GM18517 (cell line): Measurements from ENCODE around the gene RPL7L1.
A peak's percentile ranks its signal among the peaks of the same experiment; 100 is the strongest.
"Not testable (repeated sequence)": the region's sequence is repeated elsewhere in the genome, so short reads cannot be mapped to it uniquely, and the experiment has no call there.

Source experiments
- ATAC-seq: cut with Tn5 transposase; IDR thresholded peaks from one replicate; pipeline ENCODE4 v1.9.1; 2021; ENCODE audit warnings: mild to moderate bottlenecking, moderate library complexity; ENCODE audit not compliant: unreplicated experiment

Gene RPL7L1

DNA sequence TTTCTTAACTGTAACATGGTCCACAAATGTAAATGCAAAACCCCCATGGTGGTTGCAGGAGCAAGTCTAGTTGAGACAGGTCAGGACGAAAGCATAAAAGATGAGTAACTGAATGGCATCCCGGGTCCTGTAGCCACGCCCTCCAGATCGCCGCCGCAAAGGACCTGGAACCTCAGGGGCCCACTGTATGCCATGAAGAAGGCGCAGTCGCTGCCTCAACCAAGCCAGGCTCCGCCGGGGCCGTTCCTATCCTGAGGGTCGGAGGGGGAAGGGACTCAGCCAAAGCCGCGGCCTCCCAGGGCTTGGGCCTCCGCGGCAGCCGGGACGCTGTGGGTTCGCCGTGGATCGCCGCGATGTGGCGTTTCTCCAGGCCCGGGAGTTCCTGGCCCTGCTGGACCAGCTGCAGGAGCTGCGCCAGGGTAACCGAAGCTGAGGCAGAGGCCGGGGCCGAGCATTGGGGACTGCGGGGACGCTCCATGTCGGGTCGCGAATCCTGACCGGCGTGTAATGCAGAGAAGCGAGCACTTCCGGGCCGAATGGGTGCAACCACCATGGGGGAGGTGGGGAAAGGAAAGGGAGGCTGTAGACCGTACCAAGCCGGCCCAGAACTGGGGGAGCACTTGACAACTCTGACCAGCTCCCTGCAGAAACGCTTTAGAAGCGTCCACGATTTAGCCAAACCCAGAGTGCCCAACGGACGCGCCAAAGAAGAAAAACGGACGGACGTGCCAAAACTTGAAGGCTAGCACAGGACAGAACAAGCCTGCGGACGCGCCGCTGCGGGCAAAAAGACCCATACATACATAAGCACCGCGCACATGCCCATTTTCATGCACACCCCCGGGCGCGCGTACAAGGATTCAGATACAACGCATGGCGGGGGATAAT, 11.1 kb downstream of the RPL7L1 start:
- ATAC-seq: peak; percentile 82

- ATAC-seq: no peak
These were observed 11.8 kb downstream of the RPL7L1 start for GRCh38 chr6:42891199-42891722.

GRCh38 chr6:42894041-42894828, 14.8 kb downstream of the RPL7L1 start:
- ATAC-seq: not testable (repeated sequence)

DNA sequence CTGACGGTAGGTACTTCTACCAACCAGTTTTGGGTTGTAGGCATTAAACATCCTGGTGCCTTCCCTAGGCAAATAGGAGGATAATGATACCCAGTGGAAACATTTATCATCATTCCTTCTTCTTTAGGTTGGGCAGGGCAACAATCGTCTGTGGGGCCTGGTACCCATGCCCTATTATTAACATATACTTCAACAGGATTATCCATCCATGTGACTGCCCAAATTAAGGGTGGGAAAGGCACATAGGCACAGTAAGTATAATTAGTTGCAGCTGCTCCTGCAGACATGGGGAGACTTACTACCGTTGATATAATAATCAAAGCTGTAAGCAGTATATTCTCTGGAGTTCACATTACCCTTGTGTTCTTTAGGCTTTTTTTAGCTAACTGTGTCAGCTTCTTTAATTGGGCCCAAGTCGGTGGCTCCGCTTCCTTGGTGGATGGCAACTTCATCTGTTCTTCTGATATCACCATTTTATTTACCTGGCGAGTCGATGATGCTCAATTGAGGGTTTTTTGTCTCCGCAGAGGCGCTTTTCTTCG, 16.8 kb downstream of the RPL7L1 start:
- no peak for ATAC-seq

DNA sequence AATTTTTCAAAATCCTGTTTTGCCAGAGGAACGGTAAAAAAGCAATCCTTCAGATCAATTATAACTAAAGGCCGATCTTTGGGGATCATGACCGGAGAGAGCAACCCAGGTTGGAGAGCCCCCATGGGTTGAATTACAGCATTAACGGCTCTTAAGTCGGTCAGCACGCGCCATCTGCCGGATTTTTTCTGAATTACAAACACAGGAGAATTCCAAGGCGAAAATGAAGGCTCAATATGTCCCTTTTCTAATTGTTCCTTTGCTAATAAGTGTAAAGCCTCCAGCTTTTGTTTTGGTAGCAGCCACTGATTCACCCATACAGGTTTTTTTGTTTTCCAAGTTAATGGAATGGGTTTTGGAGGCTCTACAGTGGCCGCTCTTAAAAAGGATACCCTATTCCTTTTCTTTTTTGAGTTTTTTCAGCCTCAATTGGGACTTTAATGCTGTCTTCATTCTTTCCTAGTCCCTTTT, 19.5 kb downstream of the RPL7L1 start:
- no peak for ATAC-seq

DNA sequence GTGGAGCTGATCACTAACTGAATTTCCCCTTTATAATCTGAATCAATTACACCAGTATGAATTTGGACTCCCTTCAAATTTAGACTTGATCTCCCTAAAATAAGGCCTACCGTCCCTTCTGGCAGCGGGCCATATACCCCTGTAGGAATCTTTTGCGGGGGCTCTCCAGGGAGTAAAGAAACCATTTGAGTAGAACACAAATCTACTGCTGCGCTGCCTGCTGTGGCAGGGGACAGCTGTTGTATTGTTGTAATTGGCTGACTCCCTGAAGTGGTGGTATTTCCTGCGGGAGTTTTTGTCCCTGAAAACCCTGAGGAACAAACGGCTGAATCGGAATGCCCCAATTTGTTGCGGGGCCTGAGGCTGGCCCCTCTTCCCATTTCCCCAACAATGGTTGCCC, 20.5 kb downstream of the RPL7L1 start:
- no peak for ATAC-seq

DNA sequence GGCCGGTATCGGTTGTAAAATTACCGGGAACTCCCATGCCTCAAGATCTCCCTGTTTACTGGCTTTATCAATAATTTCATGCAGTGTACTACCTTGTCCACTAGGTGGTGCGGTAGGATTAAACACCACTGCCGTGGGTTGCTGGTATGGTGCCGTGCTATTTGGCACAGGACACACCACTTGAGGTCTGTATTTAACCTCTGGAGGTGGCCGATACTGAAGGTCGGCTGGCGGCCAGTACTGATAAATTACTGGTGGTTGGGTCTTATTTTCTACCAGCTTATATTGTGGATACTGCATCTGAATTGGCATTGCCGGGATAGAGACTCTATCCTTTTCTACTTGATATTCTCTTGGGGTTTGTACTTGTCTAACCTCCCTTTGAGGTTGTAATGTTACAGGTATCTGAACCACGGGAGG, 22.1 kb downstream of the RPL7L1 start:
- peak; percentile 70 for ATAC-seq

GRCh38 chr6:42902429-42903263, 23.2 kb downstream of the RPL7L1 start:
- not testable (repeated sequence) for ATAC-seq

DNA sequence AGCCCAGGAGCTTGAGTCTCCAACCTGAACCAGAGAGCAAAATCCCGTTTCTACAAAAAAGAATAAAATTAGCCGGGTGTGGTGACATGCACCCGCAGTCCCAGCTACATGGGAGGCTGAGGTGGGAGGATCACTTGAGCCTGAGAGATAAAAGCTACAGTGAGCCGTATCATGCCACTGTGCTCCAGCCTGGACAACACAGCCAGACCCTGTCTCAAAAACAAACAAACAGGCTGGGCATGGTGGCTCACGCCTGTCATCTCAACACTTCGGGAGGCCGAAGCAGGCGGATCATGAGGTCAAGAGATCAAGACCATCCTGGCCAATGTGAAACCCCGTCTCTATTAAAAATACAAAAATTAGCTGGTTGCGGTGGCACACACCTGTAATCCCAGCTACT, 25.1 kb downstream of the RPL7L1 start:
- ATAC-seq: no peak

DNA sequence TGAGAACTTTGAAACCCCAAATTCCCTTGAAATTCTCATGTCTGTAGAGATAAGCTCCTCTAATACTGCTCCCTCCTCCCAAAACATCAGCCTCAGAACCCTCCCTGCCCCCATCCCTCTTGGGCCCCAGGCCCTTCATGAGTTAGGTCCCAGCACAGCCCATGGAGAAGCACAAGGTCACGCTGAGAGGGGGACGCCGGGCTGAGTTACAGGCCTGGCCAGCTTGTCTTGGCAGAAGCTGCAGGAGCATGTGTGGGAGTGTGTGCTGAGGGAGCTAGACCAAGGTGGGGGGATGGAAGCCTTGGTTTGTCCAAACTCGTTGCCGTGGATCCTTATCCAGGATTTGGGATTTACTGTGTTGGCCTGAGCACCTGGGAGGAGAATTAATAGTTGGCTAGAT, 27.9 kb downstream of the RPL7L1 start:
- ATAC-seq: no peak

GRCh38 chr6:42909835-42910234, 30.4 kb downstream of the RPL7L1 start:
- no peak for ATAC-seq

DNA sequence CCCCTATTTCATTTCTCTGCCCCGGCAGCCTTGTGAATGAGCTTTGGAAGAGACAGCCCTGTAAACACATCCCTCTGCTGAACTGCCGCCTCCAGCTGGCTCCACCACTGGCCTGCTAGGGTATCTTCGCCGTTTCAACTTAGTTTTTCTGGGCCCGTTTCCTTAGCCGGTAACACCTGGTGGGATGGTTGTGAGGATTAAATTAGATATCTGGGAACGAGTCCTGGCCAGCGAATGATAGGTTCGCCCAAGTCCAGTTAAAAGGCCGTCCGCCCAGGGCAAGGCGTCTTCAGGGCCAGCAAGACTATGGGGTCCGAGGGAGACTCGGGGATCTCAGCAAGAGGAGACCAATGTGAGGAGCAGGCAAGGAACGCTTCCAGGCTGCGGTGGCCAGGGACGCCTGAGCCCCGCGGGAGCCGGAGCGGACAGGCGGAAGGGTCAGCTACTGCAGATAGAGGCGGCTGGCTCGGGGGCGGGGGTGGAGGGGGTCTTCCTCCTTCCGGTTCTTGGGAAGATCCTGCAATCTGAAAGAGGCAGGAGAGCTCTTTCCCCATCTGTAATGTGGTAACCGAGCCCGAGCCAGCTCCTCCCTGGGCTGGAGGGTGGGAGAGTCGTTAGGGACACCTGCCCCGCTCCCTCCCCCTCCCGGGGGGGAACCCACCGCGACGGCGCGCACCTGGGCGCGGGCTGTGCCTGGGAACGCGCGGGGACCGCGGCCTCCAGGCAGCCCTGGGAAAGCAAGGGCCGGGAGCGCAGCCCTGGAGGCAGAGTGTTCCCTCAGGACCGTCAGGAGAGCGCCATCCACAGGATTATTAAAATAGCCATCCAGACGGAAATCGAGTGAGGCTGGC, 32.0 kb downstream of the RPL7L1 start:
- no peak for ATAC-seq

DNA sequence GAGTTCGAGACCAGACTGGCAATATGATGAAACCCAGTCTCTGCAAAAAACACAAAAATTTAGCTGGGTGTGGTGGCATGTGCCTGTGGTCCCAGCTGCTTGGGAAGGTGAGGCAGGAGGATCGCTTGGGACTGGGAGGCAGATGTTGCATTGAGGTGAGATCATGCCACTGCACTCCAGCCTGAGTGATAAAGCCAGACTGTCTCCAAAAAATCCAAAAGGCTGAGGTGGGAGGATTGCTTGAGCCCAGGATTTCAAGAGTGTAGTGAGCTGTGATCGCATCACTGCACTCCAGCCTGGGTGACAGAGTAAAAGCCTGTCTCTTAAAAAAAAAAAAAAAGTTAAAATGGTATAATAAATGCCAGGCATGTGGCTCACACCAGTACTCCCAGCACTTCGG, 35.1 kb downstream of the RPL7L1 start:
- no peak for ATAC-seq

- ATAC-seq: no peak
These were observed 36.3 kb downstream of the RPL7L1 start, which contains the start of gene PTCRA for GRCh38 chr6:42915732-42916131. TSS of gene PTCRA (plus strand) at chr6:42916053. CDS start at chr6:42916070, 17 bp downstream.

DNA sequence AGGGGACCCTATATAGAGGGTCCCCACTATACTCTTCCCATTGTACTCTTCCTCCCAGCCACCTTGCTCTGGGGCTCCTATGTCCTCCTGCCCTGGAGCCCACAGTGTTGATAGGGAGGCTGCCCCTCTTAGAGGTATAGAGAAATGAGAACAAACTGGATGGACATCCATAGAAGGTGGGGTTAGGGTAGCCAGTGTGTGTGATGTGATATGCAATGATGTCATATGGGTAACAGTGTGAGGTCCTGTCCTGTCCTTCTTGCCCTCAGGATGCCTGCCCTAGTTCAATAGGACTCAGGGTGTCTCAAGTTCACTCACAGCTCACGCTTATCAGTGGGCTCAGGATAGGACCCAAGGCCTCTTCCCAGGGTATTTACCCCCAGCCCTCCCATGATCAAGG, 36.9 kb downstream of the RPL7L1 start:
- no peak for ATAC-seq

DNA sequence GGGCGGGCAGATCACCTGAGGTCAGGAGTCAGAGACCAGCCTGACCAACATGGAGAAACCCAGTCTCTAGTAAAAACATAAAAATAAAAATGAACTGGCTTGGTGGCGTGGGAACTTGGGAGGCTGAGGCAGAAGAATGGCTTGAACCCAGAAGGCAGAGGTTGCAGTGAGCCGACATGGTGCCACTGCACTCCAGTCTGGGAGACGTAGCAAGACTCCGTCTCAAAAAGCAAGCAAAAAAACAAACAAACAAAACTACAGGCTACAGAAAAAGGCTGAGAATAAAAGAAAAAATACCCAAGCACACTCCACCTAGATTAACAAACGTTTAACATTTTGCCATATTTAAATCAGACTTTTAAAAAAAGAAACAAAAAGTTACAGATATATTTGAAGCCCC, 42.4 kb downstream of the RPL7L1 start:
- no peak for ATAC-seq

DNA sequence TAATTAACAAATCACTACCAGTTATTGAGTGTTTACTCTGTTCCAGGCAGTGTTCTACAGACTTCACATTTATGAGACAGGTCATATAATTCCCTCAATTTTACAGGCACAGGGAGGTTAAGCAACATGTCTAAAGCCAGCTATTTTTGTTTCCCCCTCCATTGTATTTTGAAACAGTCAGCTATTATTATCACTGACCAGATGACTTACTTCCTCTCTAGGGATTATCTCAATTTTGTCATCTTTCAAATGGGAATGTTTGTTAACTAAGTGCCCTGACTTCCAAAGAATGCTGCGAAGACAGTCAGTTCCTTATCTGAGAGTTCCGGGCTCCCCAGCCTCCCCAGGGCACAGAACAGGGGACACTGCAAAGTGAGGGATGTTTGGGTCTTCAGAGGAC, 44.2 kb downstream of the RPL7L1 start:
- ATAC-seq: no peak

GRCh38 chr6:42925248-42925857, 45.9 kb downstream of the RPL7L1 start:
- ATAC-seq: no peak
